Panc1 (cell line): ENCODE results near the gene ALOXE3. TPM values are rescaled to one million over a fixed set of nuclear protein-coding genes. Genes with fewer than 3 reads are reported as not detected.
"Not testable (repeated sequence)": the region's sequence is repeated elsewhere in the genome, so short reads cannot be mapped to it uniquely, and the experiment has no call there.

ENCODE experiments used
- ATAC-seq: fragments of 200-7000 bp; cut with Tn5 transposase; 2 replicates; pipeline ENCODE4 v1.9.1; 2020; ENCODE audit warnings: mild to moderate bottlenecking, moderate library complexity
- BruUV-seq: library from RNA; stranded (reverse); fragments of 400-500 nt; replicated peaks from 2 replicates; lab custom pipeline; 2021; lab: Mats Ljungman, UMichigan
- CTCF ChIA-PET: fragments of 300-600 bp; sonication (Branson Sonifier 250); formaldehyde crosslinking; loops from one replicate; lab custom pipeline; 2022; ENCODE audit warnings: antibody characterized with exemption; lab: Charles Lee
- POLR2A ChIA-PET: fragments of 300-600 bp; sonication (Branson Sonifier 250); formaldehyde crosslinking; loops from one replicate; lab custom pipeline; 2022; ENCODE audit warnings: antibody characterized with exemption; lab: Charles Lee
- DNase-seq: peaks from one replicate; pipeline ENCODE4 v3.0.0-alpha.2; 2010; ENCODE audit warnings: low read depth, low spot score
- H3K27ac ChIP-seq: 2 replicates; pipeline ENCODE4 v1.5.1; 2011; ENCODE audit warnings: mild to moderate bottlenecking, low read length, inconsistent platforms
- H3K27me3 ChIP-seq: fragments of 200-500 bp; sonication (Bioruptor generic); 2 replicates; pipeline ENCODE4 v1.6.0; 2014; ENCODE audit warnings: low read length, inconsistent platforms; ENCODE audit not compliant: control insufficient read depth, insufficient read depth
- H3K36me3 ChIP-seq: fragments of 200-500 bp; sonication (Bioruptor generic); 2 replicates; pipeline ENCODE4 v1.5.1; 2014; ENCODE audit warnings: inconsistent platforms, mild to moderate bottlenecking, low read length, moderate library complexity; ENCODE audit not compliant: control insufficient read depth, insufficient read depth
- H3K4me1 ChIP-seq: 2 replicates; pipeline ENCODE4 v1.5.1; 2011; ENCODE audit warnings: inconsistent platforms, mild to moderate bottlenecking, low read length, moderate library complexity; ENCODE audit not compliant: control insufficient read depth, insufficient read depth
- H3K4me3 ChIP-seq, 2 experiments: 2 replicates each; pipeline ENCODE4 v1.5.1; 2011 to 2012; ENCODE audit warnings: low read depth in 2 of 2, low read length in 2 of 2, mild to moderate bottlenecking in 2 of 2, inconsistent platforms in 1 of 2, moderate library complexity in 1 of 2
- H3K9me3 ChIP-seq: fragments of 200-500 bp; sonication (Bioruptor generic); 2 replicates; pipeline ENCODE4 v1.5.1; 2014; ENCODE audit warnings: low read depth, mild to moderate bottlenecking, inconsistent platforms, low read length, moderate library complexity; ENCODE audit not compliant: control insufficient read depth, insufficient read depth
- POLR2AphosphoS5 ChIP-seq: IDR thresholded peaks from 2 replicates; pipeline ENCODE4 v1.6.1; 2012; ENCODE audit warnings: mild to moderate bottlenecking, low read depth, low read length, moderate library complexity
- SIN3A ChIP-seq: IDR thresholded peaks from 2 replicates; pipeline ENCODE4 v1.6.1; 2012; ENCODE audit warnings: low read depth, mild to moderate bottlenecking, low read length, moderate library complexity, borderline replicate concordance; ENCODE audit not compliant: insufficient read depth
- TCF7L2 ChIP-seq: IDR thresholded peaks from 2 replicates; pipeline ENCODE4 v1.6.1; 2011; ENCODE audit warnings: mild to moderate bottlenecking, low read depth, low read length, inconsistent platforms
- in situ Hi-C: cut with HindIII; loops from 2 replicates; pipeline ENCODE4 v1.10.0; 2016; ENCODE audit warnings: low sequenced_read_pairs, low pct_unique_long_range_greater_than_20kb
- intact Hi-C: fragments of 100-400 bp; cut with micrococcal nuclease; formaldehyde crosslinking; loops from one replicate; pipeline ENCODE4 v1.10.0; 2022; ENCODE audit not compliant: unreplicated experiment
- total RNA-seq: library from RNA; stranded (reverse); gene quantifications from one replicate; pipeline ENCODE4 v1.2.1, GENCODE V29; 2021; ENCODE audit not compliant: unreplicated experiment
- TF ChIP-seq, protein P1 (sequence below): fragments of 450-650 bp; IDR thresholded peaks from 2 replicates; pipeline ENCODE4 v1.5.1; 2017; ENCODE audit warnings: mild to moderate bottlenecking
- TF ChIP-seq, protein P2 (sequence below), 2 experiments: IDR thresholded peaks; 2 replicates each; pipeline ENCODE4 v1.6.1; 2011 to 2012; ENCODE audit warnings: low read depth in 2 of 2, control low read depth in 1 of 2, low read length in 1 of 2, mild to moderate bottlenecking in 1 of 2, moderate library complexity in 1 of 2; ENCODE audit not compliant: insufficient read depth in 1 of 2

Gene ALOXE3
- total RNA-seq, 1 experiment from 2014 or later = 0.46 TPM

DNA sequence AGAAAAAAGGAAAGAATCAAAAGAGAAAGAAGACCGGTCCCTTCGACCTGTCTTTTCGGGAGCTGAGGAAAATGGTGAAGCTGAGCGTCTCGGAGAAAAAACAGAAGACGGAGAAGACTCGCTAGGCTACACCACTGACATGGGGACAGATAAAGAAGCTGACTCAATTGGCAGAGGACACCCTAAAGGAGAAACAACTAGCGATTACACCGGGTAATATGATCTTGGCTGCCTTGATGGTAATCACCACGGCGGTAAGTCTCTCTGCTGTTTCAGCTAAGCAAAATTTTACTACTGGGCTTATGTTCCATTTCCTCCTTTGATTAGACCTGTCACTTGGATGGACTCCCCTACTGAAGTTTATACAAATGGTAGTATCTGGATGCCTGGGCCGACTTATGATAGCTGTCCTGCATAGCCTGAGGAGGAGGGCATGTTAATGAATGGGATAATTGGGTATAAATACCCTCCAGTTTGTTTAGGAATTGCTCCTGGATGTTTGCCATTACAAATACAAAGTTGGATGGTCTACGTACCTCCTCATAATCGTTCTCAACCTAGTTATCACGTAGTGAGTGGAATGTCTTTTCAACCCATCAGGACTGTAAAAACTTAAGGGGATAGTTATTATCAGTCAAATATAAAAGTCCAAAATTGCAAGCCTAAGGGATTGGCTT lies 55.4 kb downstream of the ALOXE3 start:
- ChIA-PET CTCF (no interaction called here), POLR2A (no interaction called here)
- Histone ChIP-seq H3K4me1 (peaks cover 8% of the 10 kb centered on the region), H3K36me3 (no peaks in the 10 kb centered on the region), H3K4me3 (no peak overlapping the region), H3K27ac (no peak overlapping the region), H3K27me3 (peaks cover 4% of the 10 kb centered on the region), H3K9me3 (no peaks in the 10 kb centered on the region)
- in situ Hi-C loops (no loop called here), intact Hi-C loops (no loop called here)
- TF ChIP-seq POLR2AphosphoS5 (no peak), SIN3A (no peak), TCF7L2 (no peak)
- TF ChIP-seq, protein P1, sequence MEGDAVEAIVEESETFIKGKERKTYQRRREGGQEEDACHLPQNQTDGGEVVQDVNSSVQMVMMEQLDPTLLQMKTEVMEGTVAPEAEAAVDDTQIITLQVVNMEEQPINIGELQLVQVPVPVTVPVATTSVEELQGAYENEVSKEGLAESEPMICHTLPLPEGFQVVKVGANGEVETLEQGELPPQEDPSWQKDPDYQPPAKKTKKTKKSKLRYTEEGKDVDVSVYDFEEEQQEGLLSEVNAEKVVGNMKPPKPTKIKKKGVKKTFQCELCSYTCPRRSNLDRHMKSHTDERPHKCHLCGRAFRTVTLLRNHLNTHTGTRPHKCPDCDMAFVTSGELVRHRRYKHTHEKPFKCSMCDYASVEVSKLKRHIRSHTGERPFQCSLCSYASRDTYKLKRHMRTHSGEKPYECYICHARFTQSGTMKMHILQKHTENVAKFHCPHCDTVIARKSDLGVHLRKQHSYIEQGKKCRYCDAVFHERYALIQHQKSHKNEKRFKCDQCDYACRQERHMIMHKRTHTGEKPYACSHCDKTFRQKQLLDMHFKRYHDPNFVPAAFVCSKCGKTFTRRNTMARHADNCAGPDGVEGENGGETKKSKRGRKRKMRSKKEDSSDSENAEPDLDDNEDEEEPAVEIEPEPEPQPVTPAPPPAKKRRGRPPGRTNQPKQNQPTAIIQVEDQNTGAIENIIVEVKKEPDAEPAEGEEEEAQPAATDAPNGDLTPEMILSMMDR = no peak
- TF ChIP-seq, protein P2, sequence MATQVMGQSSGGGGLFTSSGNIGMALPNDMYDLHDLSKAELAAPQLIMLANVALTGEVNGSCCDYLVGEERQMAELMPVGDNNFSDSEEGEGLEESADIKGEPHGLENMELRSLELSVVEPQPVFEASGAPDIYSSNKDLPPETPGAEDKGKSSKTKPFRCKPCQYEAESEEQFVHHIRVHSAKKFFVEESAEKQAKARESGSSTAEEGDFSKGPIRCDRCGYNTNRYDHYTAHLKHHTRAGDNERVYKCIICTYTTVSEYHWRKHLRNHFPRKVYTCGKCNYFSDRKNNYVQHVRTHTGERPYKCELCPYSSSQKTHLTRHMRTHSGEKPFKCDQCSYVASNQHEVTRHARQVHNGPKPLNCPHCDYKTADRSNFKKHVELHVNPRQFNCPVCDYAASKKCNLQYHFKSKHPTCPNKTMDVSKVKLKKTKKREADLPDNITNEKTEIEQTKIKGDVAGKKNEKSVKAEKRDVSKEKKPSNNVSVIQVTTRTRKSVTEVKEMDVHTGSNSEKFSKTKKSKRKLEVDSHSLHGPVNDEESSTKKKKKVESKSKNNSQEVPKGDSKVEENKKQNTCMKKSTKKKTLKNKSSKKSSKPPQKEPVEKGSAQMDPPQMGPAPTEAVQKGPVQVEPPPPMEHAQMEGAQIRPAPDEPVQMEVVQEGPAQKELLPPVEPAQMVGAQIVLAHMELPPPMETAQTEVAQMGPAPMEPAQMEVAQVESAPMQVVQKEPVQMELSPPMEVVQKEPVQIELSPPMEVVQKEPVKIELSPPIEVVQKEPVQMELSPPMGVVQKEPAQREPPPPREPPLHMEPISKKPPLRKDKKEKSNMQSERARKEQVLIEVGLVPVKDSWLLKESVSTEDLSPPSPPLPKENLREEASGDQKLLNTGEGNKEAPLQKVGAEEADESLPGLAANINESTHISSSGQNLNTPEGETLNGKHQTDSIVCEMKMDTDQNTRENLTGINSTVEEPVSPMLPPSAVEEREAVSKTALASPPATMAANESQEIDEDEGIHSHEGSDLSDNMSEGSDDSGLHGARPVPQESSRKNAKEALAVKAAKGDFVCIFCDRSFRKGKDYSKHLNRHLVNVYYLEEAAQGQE (IDR thresholded peaks at IDR 0.05; ENCODE audit: insufficient read depth in 1 of 2, low read depth in 2 of 2, low read length in 1 of 2) = no peak
- no peak for ATAC-seq
- no peak for DNase-seq
- BruUV-seq = no TSS peak

DNA sequence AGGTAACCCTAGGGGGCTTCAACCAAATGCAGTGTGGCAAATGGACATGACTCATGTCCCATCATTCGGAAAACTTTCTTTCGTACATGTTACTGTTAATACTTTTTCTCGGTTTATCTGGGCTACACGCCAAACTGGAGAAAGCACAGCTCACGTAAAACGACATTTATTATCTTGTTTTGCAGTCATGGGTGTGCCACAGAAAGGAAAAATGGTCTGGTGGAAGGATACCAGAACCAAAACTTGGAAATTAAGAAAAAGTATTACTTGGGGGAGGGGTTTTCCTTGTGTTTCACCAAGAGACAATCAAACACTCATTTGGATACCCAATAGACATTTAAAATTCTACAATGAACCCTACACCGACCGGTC lies 55.9 kb downstream of the ALOXE3 start:
- DNase-seq (no peak), ATAC-seq (no peak)
- no peaks in the 10 kb centered on the region for H3K9me3 ChIP-seq
- H3K36me3 ChIP-seq = no peaks in the 10 kb centered on the region
- TF ChIP-seq TCF7L2 = no peak
- no peak for TF ChIP-seq SIN3A
- no peak for TF ChIP-seq POLR2AphosphoS5
- TF ChIP-seq, protein P1 = no peak
- TF ChIP-seq, protein P2 (IDR thresholded peaks at IDR 0.05; ENCODE audit: insufficient read depth in 1 of 2, low read depth in 2 of 2, low read length in 1 of 2) = no peak
- BruUV-seq = no TSS peak
- POLR2A ChIA-PET = no interaction called here
- H3K4me1 ChIP-seq = peaks cover 10% of the 10 kb centered on the region
- CTCF ChIA-PET = interaction anchor here (0.6 kb wide), 1 partner anchor 144 kb away, joined by 5 read pairs; no protein-coding TSS in a partner anchor
- H3K27me3 ChIP-seq = peaks cover 4% of the 10 kb centered on the region
- H3K27ac ChIP-seq = no peak overlapping the region
- in situ Hi-C loops = no loop called here
- intact Hi-C loops = no loop called here
- H3K4me3 ChIP-seq = no peak overlapping the region

DNA sequence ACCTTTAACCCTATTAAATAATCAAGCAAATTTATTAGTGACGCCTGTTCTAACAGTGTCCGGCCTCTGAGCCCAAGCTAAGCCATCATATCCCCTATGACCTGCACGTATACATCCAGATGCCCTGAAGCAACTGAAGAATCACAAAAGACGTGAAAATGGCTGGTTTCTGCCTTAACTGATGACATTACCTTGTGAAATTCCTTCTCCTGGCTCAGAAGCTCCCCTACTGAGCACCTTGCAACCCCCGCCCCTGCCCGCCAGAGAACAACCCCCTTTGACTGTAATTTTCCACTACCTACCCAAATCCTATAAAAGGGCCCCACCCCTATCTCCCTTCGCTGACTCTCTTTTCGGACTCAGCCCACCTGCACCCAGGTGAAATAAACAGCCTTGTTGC lies 56.5 kb downstream of the ALOXE3 start:
- ATAC-seq, in situ Hi-C loops, H3K36me3 ChIP-seq, H3K4me3 ChIP-seq, H3K9me3 ChIP-seq, H3K27ac ChIP-seq, H3K27me3 ChIP-seq, POLR2A ChIA-PET, BruUV-seq, DNase-seq: not testable (repeated sequence)
- CTCF ChIA-PET = interaction anchor here (0.5 to 0.6 kb wide), 2 partner anchors 32 to 143 kb away, joined by 3 to 5 read pairs; no protein-coding TSS in a partner anchor
- H3K4me1 ChIP-seq = peaks cover 10% of the 10 kb centered on the region
- intact Hi-C loops = loop anchor here (2.0 kb wide), 1 partner anchor 57 kb away; the partner anchor contains the start of gene ALOXE3
